ENCODE data around the gene MRPS31. TPM values are rescaled to one million over a fixed set of nuclear protein-coding genes. Genes with fewer than 3 reads are reported as not detected.

Gene MRPS31
- polyA plus RNA-seq, 3 donors, result 9.5 to 11.4 (median 11.3) TPM

GRCh38 chr13:40679480-40679985 is 91.5 kb downstream of the MRPS31 start:
- no peak for DNase-seq
- TF ChIP-seq, protein P1, sequence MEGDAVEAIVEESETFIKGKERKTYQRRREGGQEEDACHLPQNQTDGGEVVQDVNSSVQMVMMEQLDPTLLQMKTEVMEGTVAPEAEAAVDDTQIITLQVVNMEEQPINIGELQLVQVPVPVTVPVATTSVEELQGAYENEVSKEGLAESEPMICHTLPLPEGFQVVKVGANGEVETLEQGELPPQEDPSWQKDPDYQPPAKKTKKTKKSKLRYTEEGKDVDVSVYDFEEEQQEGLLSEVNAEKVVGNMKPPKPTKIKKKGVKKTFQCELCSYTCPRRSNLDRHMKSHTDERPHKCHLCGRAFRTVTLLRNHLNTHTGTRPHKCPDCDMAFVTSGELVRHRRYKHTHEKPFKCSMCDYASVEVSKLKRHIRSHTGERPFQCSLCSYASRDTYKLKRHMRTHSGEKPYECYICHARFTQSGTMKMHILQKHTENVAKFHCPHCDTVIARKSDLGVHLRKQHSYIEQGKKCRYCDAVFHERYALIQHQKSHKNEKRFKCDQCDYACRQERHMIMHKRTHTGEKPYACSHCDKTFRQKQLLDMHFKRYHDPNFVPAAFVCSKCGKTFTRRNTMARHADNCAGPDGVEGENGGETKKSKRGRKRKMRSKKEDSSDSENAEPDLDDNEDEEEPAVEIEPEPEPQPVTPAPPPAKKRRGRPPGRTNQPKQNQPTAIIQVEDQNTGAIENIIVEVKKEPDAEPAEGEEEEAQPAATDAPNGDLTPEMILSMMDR (IDR thresholded peaks at IDR 0.05), result no peak
- Histone ChIP-seq H3K9me3 (replicated peaks in 1 of 2; ENCODE audit: control insufficient read depth in 1 of 2, insufficient read depth in 1 of 2, low read length in 2 of 2) (no peaks in the 10 kb centered on the region), H3K9ac (ENCODE audit: insufficient read depth, low read length, poor library complexity, severe bottlenecking) (no peak overlapping the region), H3K4me3 (replicated peaks in 1 of 3; ENCODE audit: low read depth in 2 of 3, low read length in 3 of 3) (no peak overlapping the region), H3K27me3 (ENCODE audit: control insufficient read depth in 2 of 2, insufficient read depth in 2 of 2, low read length in 2 of 2) (no peaks in the 10 kb centered on the region), H3K36me3 (replicated peaks in 1 of 2; ENCODE audit: control insufficient read depth in 1 of 2, insufficient read depth in 2 of 2, low read length in 2 of 2) (no peaks in the 10 kb centered on the region), H3K79me2 (ENCODE audit: insufficient read depth, low read length) (no peaks in the 10 kb centered on the region), H2AFZ (ENCODE audit: insufficient read depth, low read depth, low read length, poor library complexity, severe bottlenecking) (no peak overlapping the region), H3K4me1 (ENCODE audit: control insufficient read depth in 1 of 2, insufficient read depth in 2 of 2, low read length in 2 of 2) (no peaks in the 10 kb centered on the region), H4K20me1 (ENCODE audit: insufficient read depth, low read length) (no peaks in the 10 kb centered on the region), H3K27ac (ENCODE audit: low read depth in 1 of 2, low read length in 2 of 2) (no peak overlapping the region), H3K4me2 (replicated peaks; ENCODE audit: extremely low read depth, low read length, poor library complexity, severe bottlenecking) (no peak overlapping the region)
- WGBS (ENCODE audit: insufficient coverage), result 78% methylated on average over 4 of the region's 6 CpGs
- intact Hi-C loops (cut with micrococcal nuclease), result no loop called here
- peaks cover 6% of the 10 kb centered on the region for H3K4me1 Mint-ChIP-seq
- peaks cover 0 to 4% (median 2%) of the 10 kb centered on the region in 3 donors for H3K27me3 Mint-ChIP-seq (ENCODE audit: low read depth in 3 of 3)
- H3K27ac Mint-ChIP-seq, result peak overlapping the region in 1 of 7 donors; percentile 57
- no peak overlapping the region for H3K4me3 Mint-ChIP-seq
- no peaks in the 10 kb centered on the region for H3K36me3 Mint-ChIP-seq
- H3K9me3 Mint-ChIP-seq, result no peaks in the 10 kb centered on the region

Small RNA genes within 50 kb of the gene (small RNA-seq; reads per million reads assigned to genes)
- gene MIR320D1 (ENCODE audit: insufficient read length, low read depth) (not detected), gene MIR621 (ENCODE audit: insufficient read length, low read depth) (not detected), gene RF00017 (ENCODE audit: insufficient read length, low read depth) (not detected)

Other genes starting within 250 kb of the MRPS31 start
- gene FOXO1, start 104.5 kb downstream of the MRPS31 start, polyA plus RNA-seq, result 10 to 100 TPM in 1 of 3 donors, 1 to 10 TPM in 2; 3.1 to 11.3 (median 8.0) TPM
- 1 to 10 TPM in 2 of 3 donors, under 1 TPM in 1; 0.79 to 5.0 (median 1.0) TPM for gene SLC25A15, start 18.4 kb upstream of the MRPS31 start, polyA plus RNA-seq
- gene ELF1, start 248.1 kb upstream of the MRPS31 start, polyA plus RNA-seq, result 10 to 100 TPM; 63.1 to 83.3 (median 83.3) TPM

Measured in CD14-positive monocyte (primary cell).